HepG2 (cell line): ENCODE measurements around the gene IBSP. TPM values are rescaled to one million over a fixed set of nuclear protein-coding genes. Genes with fewer than 3 reads are reported as not detected.

Experiments used
- ATAC-seq: fragments of 200-7000 bp; cut with Tn5 transposase; 3 replicates; pipeline ENCODE4 v1.9.1; 2020; ENCODE audit warnings: mild to moderate bottlenecking, moderate library complexity
- BruUV-seq: library from RNA; stranded (reverse); fragments of 400-500 nt; replicated peaks from 2 replicates; lab custom pipeline; 2021; lab: Mats Ljungman, UMichigan
- CTCF ChIA-PET: fragments of 300-600 bp; formaldehyde crosslinking; extraction: SDS; loops from one replicate; lab custom pipeline; 2021; ENCODE audit warnings: low total read pairs, inconsistent platforms, low intra/inter-chr PET ratio; lab: Yijun Ruan, JAX
- POLR2A ChIA-PET: fragments of 350-600 bp; sonication (Branson Sonifier 250); formaldehyde crosslinking; loops from one replicate; lab custom pipeline; 2020; ENCODE audit warnings: antibody characterized with exemption, inconsistent platforms; lab: Yijun Ruan, JAX
- DNase-seq: peaks from one replicate; pipeline ENCODE4 v3.0.0-alpha.2; 2015; ENCODE audit warnings: low spot score
- FAIRE-seq: peaks from 3 replicates; lab custom pipeline; 2011; peaks lifted over from hg19 to GRCh38; lab: Jason Lieb, UNC
- H2AFZ ChIP-seq: one replicate; pipeline ENCODE4 v1.6.1; 2011; ENCODE audit warnings: low read length, inconsistent platforms
- H3K27ac ChIP-seq: fragments of 300-600 bp; 3 replicates; pipeline ENCODE4 v1.8.0; 2011; ENCODE audit warnings: mixed run types, mild to moderate bottlenecking, mixed read lengths, low read length, inconsistent platforms; ENCODE audit not compliant: insufficient read depth; ENCODE audit errors: extremely low read length
- H3K27me3 ChIP-seq, 2 experiments: fragments of 200-600 bp in 1 of 2; 2 replicates in 1 of 2; 3 replicates in 1 of 2; pipeline versions ENCODE4 v1.6.0 to v1.8.0; 2011; ENCODE audit warnings: low read length in 2 of 2, mild to moderate bottlenecking in 2 of 2, moderate library complexity in 2 of 2, inconsistent platforms in 1 of 2; ENCODE audit not compliant: insufficient read depth in 2 of 2, control insufficient read depth in 1 of 2
- H3K36me3 ChIP-seq, 2 experiments: fragments of 200-600 bp in 1 of 2; replicated peaks in 1 of 2; 2 replicates in 1 of 2; 3 replicates in 1 of 2; pipeline versions ENCODE4 v1.5.1 to v1.8.0; 2011; ENCODE audit warnings: low read length in 2 of 2, inconsistent platforms in 1 of 2; ENCODE audit not compliant: insufficient read depth in 2 of 2, control insufficient read depth in 1 of 2
- H3K4me1 ChIP-seq: 2 replicates; pipeline ENCODE4 v1.5.1; 2012; ENCODE audit warnings: low read length, inconsistent platforms; ENCODE audit not compliant: insufficient read depth
- H3K4me2 ChIP-seq: 2 replicates; pipeline ENCODE4 v1.6.0; 2011; ENCODE audit warnings: low read depth, low read length, inconsistent platforms
- H3K4me3 ChIP-seq, 3 experiments: fragments of 200-600 bp in 1 of 3; sonication (generic), shearing (Covaris generic) in 1 of 3; replicated peaks in 1 of 3; 2 replicates each; pipeline ENCODE4 v1.5.1; 2011 to 2016; ENCODE audit warnings: low read length in 3 of 3, inconsistent platforms in 2 of 3, low read depth in 2 of 3, mild to moderate bottlenecking in 2 of 3, control low read depth in 1 of 3, mixed read lengths in 1 of 3; ENCODE audit not compliant: insufficient read depth in 1 of 3
- H3K79me2 ChIP-seq: one replicate; pipeline ENCODE4 v1.6.1; 2011; ENCODE audit warnings: low read length, inconsistent platforms; ENCODE audit not compliant: insufficient read depth
- H3K9ac ChIP-seq: 2 replicates; pipeline ENCODE4 v1.6.0; 2011; ENCODE audit warnings: mild to moderate bottlenecking, low read depth, low read length, inconsistent platforms; ENCODE audit not compliant: insufficient read depth
- H3K9me3 ChIP-seq: 2 replicates; pipeline ENCODE4 v1.5.1; 2012; ENCODE audit warnings: mild to moderate bottlenecking, low read length
- H4K20me1 ChIP-seq: 2 replicates; pipeline ENCODE4 v1.6.0; 2011; ENCODE audit warnings: inconsistent platforms, mild to moderate bottlenecking, low read length, moderate library complexity; ENCODE audit not compliant: insufficient read depth
- ATF5 ChIP-seq: sonication (generic); formaldehyde crosslinking; IDR thresholded peaks from 2 replicates; pipeline ENCODE4 v1.4.0; 2020; ENCODE audit warnings: mild to moderate bottlenecking, low read depth, missing genetic modification reagents
- DPF2 ChIP-seq: sonication (generic); formaldehyde crosslinking; IDR thresholded peaks from 2 replicates; pipeline ENCODE4 v1.4.0; 2020; ENCODE audit warnings: mild to moderate bottlenecking, low read depth, missing genetic modification reagents, borderline replicate concordance
- EZH2 ChIP-seq: conservative IDR thresholded peaks from 2 replicates; pipeline ENCODE4 v1.6.1; 2012; ENCODE audit warnings: mild to moderate bottlenecking, low read depth, low read length, moderate library complexity
- FOXO1 ChIP-seq: sonication (generic); formaldehyde crosslinking; IDR thresholded peaks from 2 replicates; pipeline ENCODE4 v1.4.0; 2020; ENCODE audit warnings: missing genetic modification reagents
- FUBP1 ChIP-seq: sonication (generic); formaldehyde crosslinking; IDR thresholded peaks from 2 replicates; pipeline ENCODE4 v1.5.1; 2020; ENCODE audit warnings: missing genetic modification reagents, mild to moderate bottlenecking, borderline replicate concordance
- JARID2 ChIP-seq: sonication (generic); formaldehyde crosslinking; IDR thresholded peaks from 2 replicates; pipeline ENCODE4 v1.8.1; 2023; ENCODE audit warnings: missing genetic modification reagents, inconsistent platforms; ENCODE audit not compliant: insufficient replicate concordance
- KDM5B ChIP-seq: sonication (generic); formaldehyde crosslinking; IDR thresholded peaks from 2 replicates; pipeline ENCODE4 v1.4.0; 2020; ENCODE audit warnings: missing genetic modification reagents, mild to moderate bottlenecking, borderline replicate concordance
- MAFG ChIP-seq: sonication (generic); formaldehyde crosslinking; IDR thresholded peaks from 2 replicates; pipeline ENCODE4 v1.5.1; 2020; ENCODE audit warnings: mild to moderate bottlenecking, missing genetic modification reagents
- PPARG ChIP-seq: conservative IDR thresholded peaks from 2 replicates; pipeline ENCODE4 v1.6.1; 2016; ENCODE audit warnings: missing biosample characterization, missing genetic modification reagents
- SETDB1 ChIP-seq: sonication (generic); formaldehyde crosslinking; IDR thresholded peaks from 2 replicates; pipeline ENCODE4 v1.5.1; 2020; ENCODE audit warnings: missing genetic modification reagents, mild to moderate bottlenecking, borderline replicate concordance
- THAP8 ChIP-seq: sonication (generic); formaldehyde crosslinking; IDR thresholded peaks from 2 replicates; pipeline ENCODE4 v1.5.1; 2020; ENCODE audit warnings: missing genetic modification reagents, mild to moderate bottlenecking, borderline replicate concordance
- WGBS: methylation state at CpG from one replicate; pipeline ENCODE4 v1.1.6; 2017; ENCODE audit warnings: low lambda C conversion rate; 5-methylcytosine and 5-hydroxymethylcytosine counted together
- in situ Hi-C: cut with HindIII; loops from 2 replicates; pipeline ENCODE4 v1.10.0; 2017; ENCODE audit warnings: low pct_unique_long_range_greater_than_20kb; ENCODE audit not compliant: extremely low pct_ligation_motif_present
- intact Hi-C: fragments of 100-400 bp; cut with micrococcal nuclease; formaldehyde crosslinking; loops from one replicate; pipeline ENCODE4 v1.10.0; 2022; ENCODE audit not compliant: unreplicated experiment
- polyA plus RNA-seq, 8 experiments: library from polyadenylated mRNA; depleted of rRNA in 3 of 8; stranded (reverse) in 7 of 8; unstranded in 1 of 8; fragments of >200 nt; fragmentation: Illumina TruSeq in 4 of 8; extraction: Trizol in 4 of 8; gene quantifications; 2 replicates each; pipeline versions ENCODE4 v1.2.1 to v1.2.3, GENCODE V29; 2011 to 2016; ENCODE audit warnings: low read depth in 4 of 8, missing spikeins in 1 of 8, mixed read lengths in 1 of 8; ENCODE audit not compliant: insufficient read depth in 1 of 8
- total RNA-seq, 5 experiments: library from RNA; depleted of rRNA; stranded (reverse); fragments of >200 nt; fragmentation: Illumina TruSeq; extraction: Trizol; gene quantifications; 2 replicates each; pipeline ENCODE4 v1.2.3, GENCODE V29; 2016; ENCODE audit warnings: low read depth in 1 of 5

IBSP gene
- total and polyA plus RNA-seq, 2 of the 13 experiments (the other 11 are each of a cell fraction or from before 2014, with no cell fraction given), result not detected

- no peak for TF ChIP-seq ATF5 (CRISPR knock-in tag)
These were observed 25.0 kb downstream of the IBSP start (continued) for GRCh38 chr4:87824352-87824751.

GRCh38 chr4:87832669-87833068, 33.3 kb downstream of the IBSP start, which contains the start of gene MEPE:
MEPE (plus strand) TSS chr4:87832969; CDS start chr4:87834715, 1,746 bp downstream.
- Histone ChIP-seq H3K9me3 (no peaks in the 10 kb centered on the region), H3K4me1 (no peaks in the 10 kb centered on the region), H3K79me2 (no peaks in the 10 kb centered on the region), H3K27ac (no peak within 1 kb of the TSS), H2AFZ (no peak within 1 kb of the TSS), H3K27me3 (peaks cover 2 to 11% of the 10 kb centered on the region in 2 experiments; a peak in 1 of 5 replicates), H4K20me1 (no peaks in the 10 kb centered on the region), H3K4me3 (no peak within 1 kb of the TSS), H3K9ac (no peak within 1 kb of the TSS), H3K36me3 (no peaks in the 10 kb centered on the region), H3K4me2 (no peak within 1 kb of the TSS)
- POLR2A ChIA-PET, result no interaction called here
- BruUV-seq, result no TSS peak
- in situ Hi-C loops (loop anchor here (25.0 kb wide), 1 partner anchor 570 kb away; no protein-coding TSS in a partner anchor), intact Hi-C loops (no loop called here)
- WGBS, result 60% methylated on average over 2 of the region's 2 CpGs
- ATAC-seq (no peak), FAIRE-seq (no peak), DNase-seq (no peak)
- CTCF ChIA-PET, result no interaction called here
- TF ChIP-seq FOXO1 (CRISPR knock-in tag), result no peak
- TF ChIP-seq JARID2 (CRISPR knock-in tag), result no peak
- no peak for TF ChIP-seq FUBP1 (CRISPR knock-in tag)
- no peak for TF ChIP-seq MAFG
- no peak for TF ChIP-seq PPARG (CRISPR knock-in tag)
- no peak for TF ChIP-seq KDM5B (CRISPR knock-in tag)
- TF ChIP-seq THAP8 (CRISPR knock-in tag), result no peak
- no peak for TF ChIP-seq SETDB1 (CRISPR knock-in tag)
- TF ChIP-seq EZH2, result no peak
- TF ChIP-seq DPF2, result no peak
